Kidney glomerular epithelial cell (primary cell): ENCODE data around the gene HDAC5.

ENCODE experiments used
- DNase-seq: peaks from one replicate; lab custom pipeline; 2025; lab: John Stamatoyannopoulos, UW

The HDAC5 gene

GRCh38 chr17:44087319-44087718 is 36.1 kb downstream of the HDAC5 start:
- no peak for DNase-seq

- DNase-seq, result peak; percentile 80
Observed at GRCh38 chr17:44086364-44087311, 36.8 kb downstream of the HDAC5 start.

GRCh38 chr17:44085908-44086307 is 37.5 kb downstream of the HDAC5 start:
- DNase-seq, result no peak

GRCh38 chr17:44084921-44085320 is 38.5 kb downstream of the HDAC5 start:
- no peak for DNase-seq

GRCh38 chr17:44084131-44084538 is 39.3 kb downstream of the HDAC5 start:
- no peak for DNase-seq

- DNase-seq, result no peak
Observed at GRCh38 chr17:44083250-44083849, 40.1 kb downstream of the HDAC5 start.

GRCh38 chr17:44082256-44082927 is 41.0 kb downstream of the HDAC5 start:
- no peak for DNase-seq

GRCh38 chr17:44081681-44082080 is 41.8 kb downstream of the HDAC5 start:
- DNase-seq, result no peak

- DNase-seq, result no peak
Observed at GRCh38 chr17:44079877-44080821, 43.3 kb downstream of the HDAC5 start.

GRCh38 chr17:44078412-44078811 is 45.0 kb downstream of the HDAC5 start:
- DNase-seq, result no peak

- DNase-seq, result no peak
Observed at GRCh38 chr17:44077595-44077909, 45.9 kb downstream of the HDAC5 start.

- DNase-seq, result no peak
Observed at GRCh38 chr17:44076716-44077594, 46.5 kb downstream of the HDAC5 start.

- no peak for DNase-seq
Observed at GRCh38 chr17:44075598-44076293, 47.7 kb downstream of the HDAC5 start.

GRCh38 chr17:44074911-44075285 is 48.5 kb downstream of the HDAC5 start:
- no peak for DNase-seq

- DNase-seq, result no peak
Observed at GRCh38 chr17:44074231-44074910, 49.1 kb downstream of the HDAC5 start.

- DNase-seq, result no peak
Observed at GRCh38 chr17:44071772-44072171, 51.7 kb downstream of the HDAC5 start.

- DNase-seq, result no peak
Observed at GRCh38 chr17:44071198-44071520, 52.3 kb downstream of the HDAC5 start.

- peak; percentile 90 for DNase-seq
Observed at GRCh38 chr17:44070455-44071197, 52.8 kb downstream of the HDAC5 start, which contains the start of gene G6PC3. Gene G6PC3 (plus strand): TSS chr17:44070735. CDS start chr17:44070966, 231 bp downstream.

GRCh38 chr17:44069974-44070454 is 53.4 kb downstream of the HDAC5 start:
- no peak for DNase-seq
